KMS-11 (cell line): ENCODE results near the gene ACTR8.

Source experiments
- H2AFZ ChIP-seq: fragments of 200-600 bp; sonication (generic); 2 replicates; pipeline ENCODE4 v1.6.1; 2016; ENCODE audit warnings: antibody characterized with exemption, mixed run types, low read depth
- H3K27ac ChIP-seq: fragments of 200-600 bp; sonication (generic); 2 replicates; pipeline ENCODE4 v1.6.1; 2016; ENCODE audit warnings: mild to moderate bottlenecking, mixed run types
- H3K27me3 ChIP-seq: fragments of 200-600 bp; sonication (generic); 2 replicates; pipeline ENCODE4 v1.6.1; 2017; ENCODE audit warnings: mild to moderate bottlenecking, low read depth, mixed run types, moderate library complexity; ENCODE audit not compliant: insufficient read depth
- H3K36me3 ChIP-seq: fragments of 200-600 bp; sonication (generic); 2 replicates; pipeline ENCODE4 v1.6.1; 2017; ENCODE audit warnings: mild to moderate bottlenecking, mixed run types; ENCODE audit not compliant: insufficient read depth
- H3K4me1 ChIP-seq: fragments of 200-600 bp; sonication (generic); 2 replicates; pipeline ENCODE4 v1.6.1; 2016; ENCODE audit warnings: mild to moderate bottlenecking, low read depth, mixed run types; ENCODE audit not compliant: poor library complexity, severe bottlenecking
- H3K4me2 ChIP-seq: fragments of 200-600 bp; sonication (generic); 2 replicates; pipeline ENCODE4 v1.7.0; 2016; ENCODE audit warnings: mild to moderate bottlenecking, mixed run types
- H3K4me3 ChIP-seq: fragments of 200-600 bp; sonication (generic); IDR thresholded peaks from 2 replicates; pipeline ENCODE4 v1.6.1; 2017; ENCODE audit warnings: low read depth, low read length, mixed read lengths; ENCODE audit not compliant: insufficient read depth
- H3K79me2 ChIP-seq: fragments of 200-600 bp; sonication (generic); 2 replicates; pipeline ENCODE4 v1.6.1; 2016; ENCODE audit warnings: low read depth, mixed run types; ENCODE audit not compliant: insufficient read depth
- H3K9ac ChIP-seq: fragments of 200-600 bp; sonication (generic); 2 replicates; pipeline ENCODE4 v1.6.1; 2016; ENCODE audit warnings: mild to moderate bottlenecking, mixed run types
- H4K20me1 ChIP-seq: fragments of 200-600 bp; sonication (generic); 2 replicates; pipeline ENCODE4 v1.6.1; 2016; ENCODE audit warnings: mild to moderate bottlenecking, mixed run types; ENCODE audit not compliant: insufficient read depth
- CTCF ChIP-seq: fragments of 200-600 bp; sonication (generic); conservative IDR thresholded peaks from 2 replicates; pipeline ENCODE4 v1.6.1; 2017; ENCODE audit warnings: low read depth, mild to moderate bottlenecking, antibody characterized with exemption, low read length, moderate library complexity, mixed read lengths

The ACTR8 gene

GRCh38 chr3:53913401-53913800, 31.4 kb upstream of the ACTR8 start:
- no peaks in the 10 kb centered on the region for H3K4me1 ChIP-seq
- no peak overlapping the region for H2AFZ ChIP-seq

GRCh38 chr3:53902711-53903110, 20.8 kb upstream of the ACTR8 start:
- no peak for TF ChIP-seq CTCF
- no peaks in the 10 kb centered on the region for H4K20me1 ChIP-seq
- no peaks in the 10 kb centered on the region for H3K36me3 ChIP-seq
- H3K4me1 ChIP-seq, result no peaks in the 10 kb centered on the region
- H3K79me2 ChIP-seq, result no peaks in the 10 kb centered on the region
- no peak overlapping the region for H3K27ac ChIP-seq
- no peak overlapping the region for H2AFZ ChIP-seq
- H3K4me2 ChIP-seq, result no peak overlapping the region
- H3K27me3 ChIP-seq, result no peaks in the 10 kb centered on the region
- no peak overlapping the region for H3K4me3 ChIP-seq
- no peak overlapping the region for H3K9ac ChIP-seq

More at GRCh38 chr3:53913401-53913800, 31.4 kb upstream of the ACTR8 start:
- no peak overlapping the region for H3K4me2 ChIP-seq
- H3K36me3 ChIP-seq, result no peaks in the 10 kb centered on the region
- no peaks in the 10 kb centered on the region for H4K20me1 ChIP-seq
- H3K27me3 ChIP-seq, result no peaks in the 10 kb centered on the region
- no peak overlapping the region for H3K4me3 ChIP-seq
- TF ChIP-seq CTCF, result no peak
- H3K9ac ChIP-seq, result no peak overlapping the region
- no peak overlapping the region for H3K27ac ChIP-seq
- no peaks in the 10 kb centered on the region for H3K79me2 ChIP-seq

- no peaks in the 10 kb centered on the region for H3K4me1 ChIP-seq
- no peaks in the 10 kb centered on the region for H3K27me3 ChIP-seq
- TF ChIP-seq CTCF, result no peak
- H3K36me3 ChIP-seq, result no peaks in the 10 kb centered on the region
- no peak overlapping the region for H2AFZ ChIP-seq
- H3K9ac ChIP-seq, result no peak overlapping the region
- H3K4me3 ChIP-seq, result no peak overlapping the region
- H3K79me2 ChIP-seq, result no peaks in the 10 kb centered on the region
- H4K20me1 ChIP-seq, result no peaks in the 10 kb centered on the region
- no peak overlapping the region for H3K4me2 ChIP-seq
- H3K27ac ChIP-seq, result no peak overlapping the region
These were observed 20.1 kb upstream of the ACTR8 start for GRCh38 chr3:53902067-53902466.

GRCh38 chr3:53900666-53901331, 18.8 kb upstream of the ACTR8 start:
- no peaks in the 10 kb centered on the region for H3K79me2 ChIP-seq
- no peak overlapping the region for H3K9ac ChIP-seq
- no peak overlapping the region for H3K27ac ChIP-seq
- H3K36me3 ChIP-seq, result no peaks in the 10 kb centered on the region
- no peak for TF ChIP-seq CTCF
- no peak overlapping the region for H3K4me3 ChIP-seq
- H3K4me2 ChIP-seq, result no peak overlapping the region
- H4K20me1 ChIP-seq, result no peaks in the 10 kb centered on the region
- no peaks in the 10 kb centered on the region for H3K27me3 ChIP-seq
- H3K4me1 ChIP-seq, result no peaks in the 10 kb centered on the region
- H2AFZ ChIP-seq, result no peak overlapping the region
